ENCODE data around the gene SV2C.

The SV2C gene

DNA sequence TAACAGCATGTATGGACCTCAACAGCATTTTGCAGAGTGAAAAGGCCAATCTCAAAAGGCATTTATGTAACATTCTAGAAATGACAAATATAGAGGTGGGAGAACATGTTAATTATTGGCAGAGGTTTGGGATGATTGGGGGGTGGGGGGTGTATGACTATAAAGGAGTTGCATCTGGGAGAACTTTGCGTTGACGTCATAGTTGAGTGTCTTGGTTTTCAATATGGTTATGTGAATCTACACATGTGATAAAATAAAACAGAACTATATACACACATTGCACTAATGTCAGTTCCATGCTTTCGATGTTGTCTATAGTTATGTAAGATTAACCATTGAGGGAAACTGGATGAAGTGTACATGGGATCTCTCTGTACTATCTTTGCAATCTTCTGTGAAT is 139.1 kb downstream of the SV2C start:
- Histone ChIP-seq H3K27me3 (replicated peaks) (no peaks in the 10 kb centered on the region), H3K4me3 (ENCODE audit: low read depth, low read length) (no peak overlapping the region), H3K36me3 (replicated peaks) (no peaks in the 10 kb centered on the region), H3K27ac (no peak overlapping the region)
- no peak for DNase-seq
- in situ Hi-C loops (cut with HindIII; ENCODE audit: low pct_ligation_motif_present, low sequenced_read_pairs), result no loop called here
- TF ChIP-seq, protein P1, sequence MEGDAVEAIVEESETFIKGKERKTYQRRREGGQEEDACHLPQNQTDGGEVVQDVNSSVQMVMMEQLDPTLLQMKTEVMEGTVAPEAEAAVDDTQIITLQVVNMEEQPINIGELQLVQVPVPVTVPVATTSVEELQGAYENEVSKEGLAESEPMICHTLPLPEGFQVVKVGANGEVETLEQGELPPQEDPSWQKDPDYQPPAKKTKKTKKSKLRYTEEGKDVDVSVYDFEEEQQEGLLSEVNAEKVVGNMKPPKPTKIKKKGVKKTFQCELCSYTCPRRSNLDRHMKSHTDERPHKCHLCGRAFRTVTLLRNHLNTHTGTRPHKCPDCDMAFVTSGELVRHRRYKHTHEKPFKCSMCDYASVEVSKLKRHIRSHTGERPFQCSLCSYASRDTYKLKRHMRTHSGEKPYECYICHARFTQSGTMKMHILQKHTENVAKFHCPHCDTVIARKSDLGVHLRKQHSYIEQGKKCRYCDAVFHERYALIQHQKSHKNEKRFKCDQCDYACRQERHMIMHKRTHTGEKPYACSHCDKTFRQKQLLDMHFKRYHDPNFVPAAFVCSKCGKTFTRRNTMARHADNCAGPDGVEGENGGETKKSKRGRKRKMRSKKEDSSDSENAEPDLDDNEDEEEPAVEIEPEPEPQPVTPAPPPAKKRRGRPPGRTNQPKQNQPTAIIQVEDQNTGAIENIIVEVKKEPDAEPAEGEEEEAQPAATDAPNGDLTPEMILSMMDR (IDR thresholded peaks at IDR 0.05; ENCODE audit: low read depth, low read length, missing control alignments), result no peak

DNA sequence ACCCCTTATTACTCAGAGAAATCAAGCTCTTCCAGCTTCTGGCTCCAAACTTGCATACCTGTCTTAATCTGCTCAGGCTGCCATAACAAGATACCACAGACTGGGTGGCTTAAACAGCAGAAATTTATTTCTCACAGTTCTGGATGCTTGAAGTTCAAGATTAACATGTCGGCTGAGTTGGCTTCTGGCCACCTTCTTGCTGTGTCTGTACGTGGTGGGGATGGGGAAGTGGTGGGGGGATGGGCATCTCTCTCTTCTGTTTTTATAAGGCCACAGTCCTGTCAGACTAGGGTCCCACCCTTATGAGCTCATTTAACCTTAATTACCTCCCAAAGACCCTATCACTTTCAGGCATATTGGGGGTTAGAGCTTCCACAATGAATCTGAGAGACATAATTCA is 140.5 kb downstream of the SV2C start:
- H3K27me3 ChIP-seq (replicated peaks), result no peaks in the 10 kb centered on the region
- in situ Hi-C loops (cut with HindIII; ENCODE audit: low pct_ligation_motif_present, low sequenced_read_pairs), result no loop called here
- no peaks in the 10 kb centered on the region for H3K36me3 ChIP-seq (replicated peaks)
- no peak overlapping the region for H3K27ac ChIP-seq
- TF ChIP-seq, protein P1 (IDR thresholded peaks at IDR 0.05; ENCODE audit: low read depth, low read length, missing control alignments), result no peak
- DNase-seq, result no peak
- H3K4me3 ChIP-seq (ENCODE audit: low read depth, low read length), result no peak overlapping the region

DNA sequence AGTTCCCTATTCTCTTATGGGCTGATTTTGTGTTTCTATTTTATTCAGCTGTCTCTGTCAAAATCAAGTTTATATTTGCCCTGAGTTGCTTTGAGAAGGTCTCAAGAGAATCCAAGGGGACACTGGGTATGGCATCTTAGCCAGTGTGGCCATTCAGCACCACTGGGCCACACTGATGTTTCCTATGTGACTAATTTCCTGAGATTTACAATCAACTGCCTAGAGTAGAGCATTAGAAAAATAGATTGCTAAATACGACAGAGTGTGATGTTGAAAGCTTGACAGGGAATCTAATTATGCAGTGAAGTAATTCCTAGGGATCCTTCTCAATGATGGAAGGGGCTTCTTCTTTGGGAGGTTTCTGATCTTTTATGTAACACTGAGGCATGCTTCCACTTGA is 141.7 kb downstream of the SV2C start:
- Histone ChIP-seq H3K27me3 (replicated peaks) (no peaks in the 10 kb centered on the region), H3K27ac (no peak overlapping the region), H3K4me3 (ENCODE audit: low read depth, low read length) (no peak overlapping the region), H3K36me3 (replicated peaks) (no peaks in the 10 kb centered on the region)
- TF ChIP-seq, protein P1 (IDR thresholded peaks at IDR 0.05; ENCODE audit: low read depth, low read length, missing control alignments), result no peak
- in situ Hi-C loops (cut with HindIII; ENCODE audit: low pct_ligation_motif_present, low sequenced_read_pairs), result no loop called here
- no peak for DNase-seq

DNA sequence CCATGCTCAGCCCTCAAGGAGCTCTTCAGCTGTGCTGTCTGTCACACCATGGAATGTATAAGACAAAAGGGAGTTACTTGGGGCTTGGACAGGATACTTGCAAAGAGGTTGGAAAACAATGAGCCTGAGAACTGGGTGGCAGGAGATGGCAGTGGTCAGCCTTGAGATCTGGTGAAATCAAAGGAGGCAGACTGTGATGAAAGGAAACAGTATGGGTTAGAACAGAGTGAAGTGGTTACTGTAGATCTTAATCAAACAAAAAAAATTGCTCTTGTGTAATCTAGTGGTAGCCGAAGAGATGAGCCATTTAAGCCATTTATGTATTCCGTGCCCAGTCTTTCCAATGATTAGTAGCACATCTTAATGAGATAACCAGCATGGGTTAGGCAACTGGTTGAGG is 142.2 kb downstream of the SV2C start:
- H3K27ac ChIP-seq, result no peak overlapping the region
- no peaks in the 10 kb centered on the region for H3K36me3 ChIP-seq (replicated peaks)
- no peak for DNase-seq
- in situ Hi-C loops (cut with HindIII; ENCODE audit: low pct_ligation_motif_present, low sequenced_read_pairs), result no loop called here
- H3K4me3 ChIP-seq (ENCODE audit: low read depth, low read length), result no peak overlapping the region
- TF ChIP-seq, protein P1 (IDR thresholded peaks at IDR 0.05; ENCODE audit: low read depth, low read length, missing control alignments), result no peak
- no peaks in the 10 kb centered on the region for H3K27me3 ChIP-seq (replicated peaks)

DNA sequence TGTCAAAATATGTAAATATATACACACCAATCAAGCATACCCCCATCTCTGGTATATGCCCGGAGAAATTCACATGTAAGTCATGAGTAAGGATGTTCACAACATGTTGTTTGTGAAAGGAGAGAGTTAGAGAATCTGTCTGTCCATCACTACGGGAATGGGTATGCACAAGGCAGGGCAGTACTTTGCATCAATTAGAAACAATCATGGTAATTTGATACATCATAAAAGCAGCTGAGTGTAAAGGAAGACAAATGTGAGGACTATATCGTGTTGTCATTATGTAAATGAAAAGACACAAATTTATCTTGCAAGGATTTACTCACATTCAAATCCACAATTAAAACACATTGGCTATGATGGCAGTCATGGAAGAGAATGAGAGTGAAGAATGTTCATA is 146.7 kb downstream of the SV2C start:
- H3K36me3 ChIP-seq (replicated peaks), result no peaks in the 10 kb centered on the region
- in situ Hi-C loops (cut with HindIII; ENCODE audit: low pct_ligation_motif_present, low sequenced_read_pairs), result no loop called here
- H3K27ac ChIP-seq, result no peak overlapping the region
- DNase-seq, result no peak
- TF ChIP-seq, protein P1 (IDR thresholded peaks at IDR 0.05; ENCODE audit: low read depth, low read length, missing control alignments), result no peak
- no peaks in the 10 kb centered on the region for H3K27me3 ChIP-seq (replicated peaks)
- no peak overlapping the region for H3K4me3 ChIP-seq (ENCODE audit: low read depth, low read length)

DNA sequence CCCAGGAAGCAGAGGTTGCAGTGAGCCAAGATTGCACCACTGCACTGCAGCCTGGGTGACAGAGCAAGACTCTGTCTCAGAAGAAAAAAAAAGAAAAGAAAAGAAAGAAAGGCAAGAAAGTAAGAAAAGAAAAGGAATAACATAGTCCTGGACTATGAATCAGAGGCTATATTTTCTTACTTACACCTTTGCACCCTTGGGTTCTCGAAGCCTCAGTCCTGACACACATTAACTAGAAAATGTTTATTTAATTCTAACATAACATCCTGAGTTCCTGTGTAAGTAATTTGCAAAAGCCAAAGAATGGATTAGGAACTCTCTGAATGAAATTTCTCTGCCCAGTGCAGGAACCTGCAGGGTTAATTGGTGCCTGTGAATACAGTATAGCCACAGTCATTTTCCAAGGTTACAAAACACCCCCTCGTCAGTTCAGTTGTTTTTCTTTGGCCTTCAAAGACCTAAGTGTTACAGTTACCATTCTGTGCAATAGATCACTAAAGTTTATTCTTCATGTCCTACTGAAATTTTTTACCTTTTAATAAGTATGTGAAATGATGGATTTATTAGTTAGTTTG is 147.6 kb downstream of the SV2C start:
- no peak for DNase-seq
- H3K27ac ChIP-seq, result no peak overlapping the region
- no peaks in the 10 kb centered on the region for H3K27me3 ChIP-seq (replicated peaks)
- in situ Hi-C loops (cut with HindIII; ENCODE audit: low pct_ligation_motif_present, low sequenced_read_pairs), result no loop called here
- H3K4me3 ChIP-seq (ENCODE audit: low read depth, low read length), result no peak overlapping the region
- TF ChIP-seq, protein P1 (IDR thresholded peaks at IDR 0.05; ENCODE audit: low read depth, low read length, missing control alignments), result no peak
- H3K36me3 ChIP-seq (replicated peaks), result no peaks in the 10 kb centered on the region

All from brain microvascular endothelial cell (primary cell).